Gastroesophageal sphincter (tissue), 4 donors: Measurements from ENCODE around the gene OR6S1. TPM values are rescaled to one million over a fixed set of nuclear protein-coding genes. Genes with fewer than 3 reads are reported as not detected.
A peak's percentile ranks its signal among the peaks of the same experiment; 100 is the strongest.

ENCODE experiments used
- ATAC-seq: fragments of 150-250 bp; one replicate; pipeline ENCODE4 v1.9.1; 2016; ENCODE audit warnings: mild to moderate bottlenecking, moderate library complexity
- H3K27ac ChIP-seq, 4 donors: fragments of 200-600 bp; sonication (generic) in 3 of 4; 1 replicate in 3 of 4; 2 replicates in 1 of 4; pipeline ENCODE4 v1.5.1; 2016 to 2019
- H3K27me3 ChIP-seq: fragments of 200-600 bp; sonication (generic); one replicate; pipeline ENCODE4 v1.5.1; 2019
- H3K36me3 ChIP-seq, 2 donors: fragments of 200-600 bp; sonication (generic); one replicate each; pipeline ENCODE4 v1.5.1; 2019; ENCODE audit warnings: control low read depth in 1 of 2
- H3K4me1 ChIP-seq, 3 donors: fragments of 200-600 bp; sonication (generic); 1 replicate in 2 of 3; 2 replicates in 1 of 3; pipeline ENCODE4 v1.5.1; 2016 to 2019; ENCODE audit warnings: control low read depth in 2 of 3
- H3K4me3 ChIP-seq, 2 donors: fragments of 200-600 bp; sonication (generic); one replicate each; pipeline ENCODE4 v1.5.1; 2019; ENCODE audit warnings: mild to moderate bottlenecking in 1 of 2, moderate library complexity in 1 of 2
- H3K9me3 ChIP-seq, 3 donors: fragments of 200-600 bp; sonication (generic); one replicate each; pipeline ENCODE4 v1.5.1; 2017 to 2019; ENCODE audit warnings: control low read depth in 2 of 3
- CTCF ChIP-seq, 4 experiments: fragments of 200-600 bp in 2 of 4; fragments of 450-650 bp in 2 of 4; sonication (generic) in 1 of 4; IDR thresholded peaks; one replicate each; pipeline ENCODE4 v1.5.1; 2017 to 2019; ENCODE audit warnings: antibody characterized with exemption in 4 of 4, mild to moderate bottlenecking in 2 of 4, moderate library complexity in 2 of 4
- EP300 ChIP-seq: sonication (generic); formaldehyde crosslinking; IDR thresholded peaks from one replicate; pipeline ENCODE4 v1.6.1; 2017; ENCODE audit warnings: antibody characterized with exemption, mild to moderate bottlenecking
- POLR2A ChIP-seq, 2 donors: fragments of 450-650 bp; IDR thresholded peaks; one replicate each; pipeline ENCODE4 v1.6.1; 2017; ENCODE audit warnings: antibody characterized with exemption in 2 of 2, mild to moderate bottlenecking in 2 of 2, moderate library complexity in 1 of 2
- POLR2AphosphoS5 ChIP-seq: sonication (generic); formaldehyde crosslinking; IDR thresholded peaks from one replicate; pipeline ENCODE4 v1.6.1; 2017; ENCODE audit warnings: antibody characterized with exemption
- WGBS, 2 donors: methylation state at CpG; one replicate each; pipeline ENCODE4 v1.1.5; 2018; ENCODE audit warnings: low coverage in 1 of 2; 5-methylcytosine and 5-hydroxymethylcytosine counted together
- total RNA-seq, 4 donors: library from RNA; depleted of rRNA; stranded (reverse); fragments of >200 nt; gene quantifications; one replicate each; pipeline ENCODE4 v1.1.0, GENCODE V29; 2016

OR6S1 gene
- total RNA-seq, 4 donors from 2014 or later: not detected

- Histone ChIP-seq H3K36me3 (no peaks in the 10 kb centered on the region), H3K4me1 (peaks cover 7 to 23% (median 8%) of the 10 kb centered on the region in 3 donors), H3K27ac (peak overlapping the region in 3 of 4 donors; percentile 95 to 100 (median 99)), H3K9me3 (no peaks in the 10 kb centered on the region), H3K27me3 (no peaks in the 10 kb centered on the region), H3K4me3 (no peak overlapping the region)
- no peak for TF ChIP-seq POLR2A (IDR thresholded peaks at IDR 0.05)
- TF ChIP-seq CTCF (IDR thresholded peaks at IDR 0.05): no peak
- ATAC-seq: no peak
- 43 to 61% methylated on average over 6 to 8 of the region's 8 CpGs for WGBS, 2 donors
Measured at GRCh38 chr14:20680363-20680762, 38.9 kb upstream of the OR6S1 start.

GRCh38 chr14:20679907-20680306, 38.4 kb upstream of the OR6S1 start:
- Histone ChIP-seq H3K4me1 (peaks cover 7 to 20% (median 8%) of the 10 kb centered on the region in 3 donors), H3K4me3 (no peak overlapping the region), H3K27me3 (no peaks in the 10 kb centered on the region), H3K27ac (no peak overlapping the region), H3K36me3 (no peaks in the 10 kb centered on the region), H3K9me3 (no peaks in the 10 kb centered on the region)
- 86 to 100% methylated on average over 1 of the region's 1 CpG for WGBS, 2 donors
- ATAC-seq: no peak
- no peak for TF ChIP-seq POLR2AphosphoS5
- no peak for TF ChIP-seq EP300
- TF ChIP-seq CTCF (IDR thresholded peaks at IDR 0.05): no peak
- TF ChIP-seq POLR2A (IDR thresholded peaks at IDR 0.05): no peak

GRCh38 chr14:20676072-20676471, 34.6 kb upstream of the OR6S1 start:
- H3K27ac ChIP-seq: no peak overlapping the region
- ATAC-seq: no peak
- TF ChIP-seq POLR2A (IDR thresholded peaks at IDR 0.05) (no peak), POLR2AphosphoS5 (no peak), CTCF (IDR thresholded peaks at IDR 0.05) (no peak), EP300 (no peak)
- H3K4me1 ChIP-seq: peaks cover 7 to 10% (median 8%) of the 10 kb centered on the region in 3 donors
- no peaks in the 10 kb centered on the region for H3K27me3 ChIP-seq
- no peak overlapping the region for H3K4me3 ChIP-seq
- H3K9me3 ChIP-seq: no peaks in the 10 kb centered on the region
- 60 to 83% methylated on average over 2 of the region's 2 CpGs for WGBS, 2 donors
- H3K36me3 ChIP-seq: no peaks in the 10 kb centered on the region

GRCh38 chr14:20675669-20676068, 34.2 kb upstream of the OR6S1 start:
- Histone ChIP-seq H3K27ac (no peak overlapping the region), H3K4me1 (peaks cover 3 to 6% (median 4%) of the 10 kb centered on the region in 3 donors), H3K4me3 (no peak overlapping the region), H3K36me3 (no peaks in the 10 kb centered on the region), H3K27me3 (no peaks in the 10 kb centered on the region), H3K9me3 (no peaks in the 10 kb centered on the region)
- TF ChIP-seq POLR2A (IDR thresholded peaks at IDR 0.05) (no peak), EP300 (no peak), POLR2AphosphoS5 (no peak)
- 83% methylated on average over 2 of the region's 2 CpGs; no CpG with 5 or more reads in 1 of the 2 donors for WGBS, 2 donors
- no peak for ATAC-seq

GRCh38 chr14:20671597-20672283, 30.2 kb upstream of the OR6S1 start:
- H3K36me3 ChIP-seq: no peaks in the 10 kb centered on the region
- TF ChIP-seq POLR2A (IDR thresholded peaks at IDR 0.05): no peak
- TF ChIP-seq POLR2AphosphoS5: no peak
- no peak for TF ChIP-seq EP300
- TF ChIP-seq CTCF (IDR thresholded peaks at IDR 0.05): no peak
- no peak overlapping the region for H3K27ac ChIP-seq
- no peak overlapping the region for H3K4me3 ChIP-seq
- no peaks in the 10 kb centered on the region for H3K4me1 ChIP-seq
- WGBS, 2 donors: 64% methylated on average over 1 to 2 of the region's 4 CpGs
- peaks cover 13% of the 10 kb centered on the region for H3K27me3 ChIP-seq
- no peak for ATAC-seq
- no peaks in the 10 kb centered on the region for H3K9me3 ChIP-seq
